Pancreas (tissue), 10 donors: Measurements from ENCODE around the gene LRBA. TPM values are rescaled to one million over a fixed set of nuclear protein-coding genes. Genes with fewer than 3 reads are reported as not detected.

Experiments used
- ATAC-seq, 4 donors: fragments of 200-7000 bp; cut with Tn5 transposase; one replicate each; pipeline versions ENCODE4 v1.8.0 to v1.9.1; 2020; ENCODE audit warnings: mild to moderate bottlenecking in 4 of 4, moderate library complexity in 4 of 4
- DNase-seq, 6 donors: peaks; one replicate each; pipeline ENCODE4 v3.0.0-alpha.2; 2020
- FAIRE-seq: peaks from 2 replicates; lab custom pipeline; 2012; peaks lifted over from hg19 to GRCh38; lab: Jason Lieb, UNC
- H3K27ac ChIP-seq, 4 donors: fragments of 200-600 bp; sonication (generic); 1 replicate in 3 of 4; 2 replicates in 1 of 4; pipeline versions ENCODE4 v1.5.0 to v1.8.0; 2020
- H3K27me3 ChIP-seq, 4 donors: fragments of 200-600 bp; one replicate each; pipeline ENCODE4 v1.8.0; 2021
- H3K36me3 ChIP-seq, 3 donors: fragments of 200-600 bp; sonication (generic) in 1 of 3; one replicate each; pipeline versions ENCODE4 v1.5.0 to v1.8.0; 2020 to 2021
- H3K4me1 ChIP-seq, 3 donors: fragments of 200-600 bp; one replicate each; pipeline ENCODE4 v1.8.0; 2021
- H3K4me3 ChIP-seq, 4 donors: fragments of 200-600 bp; sonication (generic) in 2 of 4; one replicate each; pipeline versions ENCODE4 v1.5.0 to v1.8.0; 2020 to 2021
- H3K9me3 ChIP-seq, 4 donors: fragments of 200-600 bp; one replicate each; pipeline ENCODE4 v1.8.0; 2021
- WGBS, 2 donors: extraction: QIAGEN DNeasy Blood & Tissue Kit; methylation state at CpG; one replicate each; pipeline ENCODE4 v1.1.7; 2013; 5-methylcytosine and 5-hydroxymethylcytosine counted together
- intact Hi-C, 3 donors: fragments of 100-400 bp; cut with DNase I; formaldehyde crosslinking; loops; one replicate each; pipeline versions ENCODE4 v1.11.1 to v1.14.2; 2022
- polyA plus RNA-seq, 2 donors: library from polyadenylated mRNA; stranded (reverse); fragments of 200-250 nt; gene quantifications; one replicate each; pipeline ENCODE4 v1.2.3, GENCODE V29; 2013
- total RNA-seq, 6 donors: library from RNA; stranded (reverse); fragmentation: NEBNext Ultra II Directional in 4 of 6; extraction: Animal tissue kit (Norgen Biotek cat#: 25700) in 4 of 6; gene quantifications; one replicate each; pipeline versions ENCODE4 v1.2.1 to v1.2.4, GENCODE V29; 2021 to 2023
- TF ChIP-seq, protein P1 (sequence below), 4 donors: fragments of 200-600 bp; sonication (generic) in 3 of 4; IDR thresholded peaks; one replicate each; pipeline versions ENCODE4 v1.5.0 to v1.8.0; 2021; ENCODE audit warnings: antibody characterized with exemption in 4 of 4
- donor health status: healthy with polysubstance abuse.
- donor health status: DM: no; HTN: no; CAD: no; lungs with moderate emphysema.
- donor health status: DM: no; HTN: no; CAD: no.
- donor health status: control.
- donor health status: control.
- donor health status: Bipolar disorder and iron deficiency.
- donor health status: DM: yes; HTN: yes; CAD: no.
- donor health status: DM: no; HTN: no; CAD: no.
- donor health status: DM: no; HTN: no; CAD: no.
- donor health status: DM: yes; HTN: yes; CAD: no.

LRBA gene
- total and polyA plus RNA-seq, 8 donors = 6.6 to 35.3 (median 22.3) TPM

DNA sequence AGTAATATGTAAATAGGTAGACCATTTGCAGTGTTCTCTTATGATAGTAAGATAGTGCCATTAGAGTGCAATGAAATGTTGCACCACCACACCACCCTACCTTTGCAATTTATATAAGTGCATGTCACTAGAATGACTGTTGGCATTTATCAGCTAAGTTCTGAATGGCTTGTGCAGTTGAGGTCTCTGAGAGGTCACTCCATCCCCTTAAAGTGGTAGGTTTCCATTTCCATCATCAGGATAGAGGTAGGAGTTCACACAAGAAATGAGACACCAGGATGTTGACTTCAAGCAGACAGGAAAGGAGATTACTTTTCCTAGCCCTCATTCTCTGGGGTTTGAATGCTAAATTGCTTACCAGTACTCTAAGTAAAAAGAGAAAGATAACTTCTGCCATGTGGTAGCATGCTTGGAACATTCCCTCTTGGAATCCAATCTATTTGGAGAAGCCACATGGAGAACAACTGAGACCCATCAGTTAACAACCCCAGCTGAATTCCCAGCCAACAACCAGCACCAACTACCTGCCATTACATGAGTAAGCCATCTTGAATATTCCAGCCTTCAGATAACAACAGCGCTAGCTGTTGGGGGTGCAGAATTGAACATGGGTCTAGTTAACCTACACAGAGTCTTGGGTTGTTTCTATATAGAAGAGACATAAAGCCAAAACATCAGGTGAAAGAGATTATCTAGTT, 6.7 kb upstream of the LRBA start:
- intact Hi-C loops = no loop called here
- Histone ChIP-seq H3K27me3 (no peaks in the 10 kb centered on the region), H3K4me1 (peaks cover 0 to 3% (median 0%) of the 10 kb centered on the region in 3 donors), H3K4me3 (no peak overlapping the region), H3K36me3 (no peaks in the 10 kb centered on the region), H3K27ac (no peak overlapping the region), H3K9me3 (no peaks in the 10 kb centered on the region)
- TF ChIP-seq, protein P1, sequence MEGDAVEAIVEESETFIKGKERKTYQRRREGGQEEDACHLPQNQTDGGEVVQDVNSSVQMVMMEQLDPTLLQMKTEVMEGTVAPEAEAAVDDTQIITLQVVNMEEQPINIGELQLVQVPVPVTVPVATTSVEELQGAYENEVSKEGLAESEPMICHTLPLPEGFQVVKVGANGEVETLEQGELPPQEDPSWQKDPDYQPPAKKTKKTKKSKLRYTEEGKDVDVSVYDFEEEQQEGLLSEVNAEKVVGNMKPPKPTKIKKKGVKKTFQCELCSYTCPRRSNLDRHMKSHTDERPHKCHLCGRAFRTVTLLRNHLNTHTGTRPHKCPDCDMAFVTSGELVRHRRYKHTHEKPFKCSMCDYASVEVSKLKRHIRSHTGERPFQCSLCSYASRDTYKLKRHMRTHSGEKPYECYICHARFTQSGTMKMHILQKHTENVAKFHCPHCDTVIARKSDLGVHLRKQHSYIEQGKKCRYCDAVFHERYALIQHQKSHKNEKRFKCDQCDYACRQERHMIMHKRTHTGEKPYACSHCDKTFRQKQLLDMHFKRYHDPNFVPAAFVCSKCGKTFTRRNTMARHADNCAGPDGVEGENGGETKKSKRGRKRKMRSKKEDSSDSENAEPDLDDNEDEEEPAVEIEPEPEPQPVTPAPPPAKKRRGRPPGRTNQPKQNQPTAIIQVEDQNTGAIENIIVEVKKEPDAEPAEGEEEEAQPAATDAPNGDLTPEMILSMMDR (IDR thresholded peaks at IDR 0.05) = no peak
- DNase-seq = no peak
- 94 to 100% methylated on average over 1 of the region's 1 CpG for WGBS, 2 donors
- no peak for ATAC-seq
- FAIRE-seq = no peak

DNA sequence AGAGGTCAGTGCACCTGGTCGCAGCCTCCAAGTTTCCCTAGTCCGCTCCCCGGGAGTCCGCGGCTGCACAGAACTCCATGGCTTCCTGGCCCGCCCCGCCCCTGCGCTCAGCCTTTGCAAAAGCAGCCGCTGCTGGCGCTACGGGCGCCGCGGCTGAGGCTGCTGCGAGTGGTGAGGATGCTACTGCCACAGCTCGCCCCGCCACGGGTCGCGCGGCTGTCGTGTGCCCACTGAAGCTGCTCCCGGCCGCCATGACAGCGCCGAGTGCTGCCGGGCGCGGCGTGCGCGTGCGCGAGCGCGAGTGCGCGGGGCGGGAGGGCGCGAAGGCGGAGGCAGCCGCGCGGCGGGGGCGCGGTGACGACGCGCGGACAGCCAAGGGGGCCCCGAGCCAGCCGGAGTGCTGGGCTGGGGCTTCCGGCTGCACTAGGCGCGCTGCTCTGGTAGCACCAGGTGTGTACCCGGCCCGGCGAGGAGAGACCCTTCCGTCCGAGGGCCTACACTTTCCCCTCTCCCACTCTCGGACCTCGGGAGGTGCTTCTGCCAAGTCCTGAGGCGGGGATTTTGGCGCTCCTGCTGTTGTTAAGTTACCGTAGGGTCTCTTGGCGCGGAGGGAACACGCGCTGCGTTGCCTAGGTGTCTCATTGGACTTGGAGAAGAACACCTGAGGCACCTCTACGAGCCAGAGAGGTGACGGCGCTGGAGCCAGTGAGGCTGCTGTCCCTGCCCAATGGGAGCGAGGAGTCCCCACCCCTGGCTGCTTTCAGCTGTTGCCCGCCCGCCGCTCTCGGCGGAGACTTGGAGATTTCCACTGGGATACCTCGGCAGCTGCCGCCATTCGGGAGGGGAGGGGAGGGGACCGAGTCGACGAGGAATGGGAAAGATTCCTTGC, 619 bp upstream of the LRBA start:
- no peaks in the 10 kb centered on the region for H3K36me3 ChIP-seq
- peaks cover 0 to 6% (median 4%) of the 10 kb centered on the region in 3 donors for H3K4me1 ChIP-seq
- whole genome bisulfite sequencing, 2 donors = 0% methylated on average over 60 to 87 of the region's 87 CpGs
- H3K27me3 ChIP-seq = no peaks in the 10 kb centered on the region
- DNase-seq (peak; percentile 89 to 92 (median 91)), FAIRE-seq (no peak), ATAC-seq (peak; percentile 76 to 86 (median 85))
- TF ChIP-seq, protein P1 (IDR thresholded peaks at IDR 0.05) = no peak
- H3K9me3 ChIP-seq = no peaks in the 10 kb centered on the region
- intact Hi-C loops = no loop called here
- H3K27ac ChIP-seq = peak overlapping the region; percentile 98 to 100 (median 98)
- peak overlapping the region; percentile 77 to 94 (median 82) for H3K4me3 ChIP-seq

DNA sequence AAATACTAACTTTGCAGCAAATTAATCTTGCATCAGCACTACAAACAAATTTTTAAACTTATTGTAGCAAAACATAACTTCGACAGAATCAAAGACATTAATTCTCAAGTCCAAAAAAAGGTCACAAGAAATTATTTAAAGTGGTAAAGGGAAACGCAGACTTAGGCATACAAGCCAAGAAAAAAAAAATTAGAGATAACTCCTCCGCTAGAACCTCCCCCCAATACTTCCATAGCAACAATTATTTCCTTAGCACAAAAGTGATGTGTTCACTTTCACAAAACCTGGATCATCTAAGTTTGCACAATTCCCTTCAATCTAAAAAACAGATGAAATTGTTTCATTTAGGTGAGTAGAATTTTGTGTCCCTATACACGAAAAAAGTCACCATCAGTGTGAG, 1.1 kb downstream of the LRBA start:
- TF ChIP-seq, protein P1 (IDR thresholded peaks at IDR 0.05) = no peak
- intact Hi-C loops = no loop called here
- no peaks in the 10 kb centered on the region for H3K36me3 ChIP-seq
- WGBS, 2 donors = 3 to 5% methylated on average over 4 of the region's 4 CpGs
- peaks cover 0 to 6% (median 4%) of the 10 kb centered on the region in 3 donors for H3K4me1 ChIP-seq
- no peaks in the 10 kb centered on the region for H3K27me3 ChIP-seq
- peak overlapping the region in 2 of 4 donors; percentile 98 for H3K27ac ChIP-seq
- DNase-seq (no peak), ATAC-seq (no peak), FAIRE-seq (no peak)
- H3K4me3 ChIP-seq = peak overlapping the region in 3 of 4 donors; percentile 77 to 94 (median 85)
- H3K9me3 ChIP-seq = no peaks in the 10 kb centered on the region

DNA sequence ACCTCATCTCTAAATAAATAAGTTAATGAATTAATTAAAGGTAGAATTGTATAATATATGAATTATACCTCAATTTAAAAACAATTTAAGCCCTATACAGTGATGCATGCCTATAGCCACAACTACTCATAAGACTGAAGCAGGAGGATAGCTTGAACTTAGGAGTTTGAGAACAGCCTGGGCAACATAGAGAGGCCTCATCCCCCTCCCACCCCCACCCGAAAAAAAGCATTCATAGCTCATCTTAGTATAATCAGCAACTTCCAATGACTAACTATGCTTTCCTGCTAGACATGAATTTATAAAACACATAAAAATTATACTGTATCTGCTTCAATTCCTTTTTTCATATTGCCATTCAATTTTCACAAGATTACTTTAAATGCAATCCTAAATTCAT, 1.6 kb downstream of the LRBA start:
- ATAC-seq (no peak), DNase-seq (no peak), FAIRE-seq (no peak)
- peaks cover 0 to 6% (median 4%) of the 10 kb centered on the region in 3 donors for H3K4me1 ChIP-seq
- WGBS, 2 donors = 2 to 6% methylated on average over 1 of the region's 1 CpG
- no peaks in the 10 kb centered on the region for H3K27me3 ChIP-seq
- H3K9me3 ChIP-seq = no peaks in the 10 kb centered on the region
- TF ChIP-seq, protein P1 (IDR thresholded peaks at IDR 0.05) = no peak
- intact Hi-C loops = no loop called here
- no peaks in the 10 kb centered on the region for H3K36me3 ChIP-seq
- H3K27ac ChIP-seq = no peak overlapping the region
- H3K4me3 ChIP-seq = peak overlapping the region in 2 of 4 donors; percentile 77 to 94
